SKM-1 treated with dmso at 0.1 percent for 144 hours (cell line): ENCODE results near the gene CPOX.
A peak's percentile ranks its signal among the peaks of the same experiment; 100 is the strongest.

Experiments
- DNase-seq: peaks from one replicate; lab custom pipeline; 2025; ENCODE audit not compliant: unreplicated experiment; lab: John Stamatoyannopoulos, UW

CPOX gene

GRCh38 chr3:98596541-98597500, 3.4 kb upstream of the CPOX start:
- peak; percentile 84 for DNase-seq

DNA sequence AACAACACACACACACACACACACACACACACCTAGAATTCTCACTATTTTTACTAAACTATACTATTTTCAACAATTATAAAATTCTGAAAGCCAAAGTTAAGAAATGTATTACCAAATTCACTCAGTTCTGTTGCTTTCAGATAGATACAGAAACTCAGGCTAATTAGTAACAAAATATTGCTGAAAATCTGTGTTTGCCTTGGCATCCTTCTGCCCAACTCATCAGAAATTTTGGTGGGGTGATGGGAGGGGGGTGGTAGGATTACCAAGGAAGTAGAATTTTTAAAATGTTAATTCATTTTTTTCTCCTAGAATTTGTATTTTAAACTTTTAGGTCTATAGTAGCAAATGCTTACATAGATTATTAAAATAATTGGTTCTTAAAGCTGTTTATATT, 2.7 kb upstream of the CPOX start:
- DNase-seq: no peak

DNA sequence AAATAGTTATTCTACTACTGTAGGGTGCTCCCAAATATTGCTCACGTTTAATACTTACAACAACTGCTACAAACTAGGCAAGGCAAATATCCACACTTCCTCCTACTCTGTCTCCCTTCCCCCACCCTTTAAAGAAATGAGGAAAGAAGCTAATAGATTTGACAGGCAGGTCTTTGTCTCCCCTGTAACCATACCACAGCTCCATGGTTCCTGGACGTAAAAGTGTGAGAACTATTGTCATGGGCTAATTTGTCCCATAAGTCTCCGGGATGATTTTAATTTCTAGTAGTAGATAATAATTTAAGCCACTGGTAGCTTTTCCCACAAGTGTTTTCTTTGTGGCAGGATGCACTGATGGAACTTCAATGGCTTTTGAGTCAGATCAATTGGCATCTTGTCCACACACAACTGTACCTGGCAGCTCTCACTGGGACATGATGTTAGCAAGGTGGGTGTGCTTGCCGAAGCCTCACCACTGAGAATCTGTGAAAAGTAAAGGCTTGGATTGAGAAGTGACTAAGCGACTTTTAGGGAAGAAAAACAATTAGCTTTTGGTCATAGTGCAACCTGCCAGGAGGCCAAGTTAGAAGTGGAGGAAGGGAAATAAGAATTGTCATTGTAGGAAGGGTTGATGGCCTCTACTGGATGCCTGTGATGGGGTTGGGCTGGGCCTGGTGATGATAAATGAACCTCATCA, 1.4 kb upstream of the CPOX start:
- peak; percentile 42 for DNase-seq

DNA sequence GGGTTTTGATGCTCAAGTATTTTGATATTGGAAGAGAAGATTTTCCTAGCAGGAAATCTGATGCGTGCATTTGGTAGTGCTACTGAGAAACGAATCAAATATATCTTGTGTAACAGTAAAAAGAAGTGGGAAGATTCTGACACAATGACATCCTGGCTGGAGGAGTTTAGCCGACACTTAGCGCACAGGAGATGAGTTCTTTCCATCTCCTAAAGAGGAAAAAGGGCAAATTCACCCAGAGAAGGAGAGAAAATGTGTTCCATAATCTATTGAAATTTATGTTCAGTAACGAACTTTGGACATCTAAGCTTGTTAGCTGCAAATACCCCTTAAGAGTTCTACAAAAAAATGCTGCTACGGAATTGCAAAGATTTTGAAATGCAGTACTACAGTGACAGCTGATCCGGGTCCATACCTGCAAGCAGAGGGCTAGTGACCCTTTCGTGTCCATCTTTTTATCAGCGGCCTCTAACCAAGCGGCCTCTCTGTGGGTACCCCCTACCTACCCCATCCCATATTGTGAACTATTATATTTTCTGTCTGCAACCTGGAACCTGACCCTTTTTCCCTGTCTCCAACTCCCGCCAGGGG, 971 bp downstream of the CPOX start:
- no peak for DNase-seq

DNA sequence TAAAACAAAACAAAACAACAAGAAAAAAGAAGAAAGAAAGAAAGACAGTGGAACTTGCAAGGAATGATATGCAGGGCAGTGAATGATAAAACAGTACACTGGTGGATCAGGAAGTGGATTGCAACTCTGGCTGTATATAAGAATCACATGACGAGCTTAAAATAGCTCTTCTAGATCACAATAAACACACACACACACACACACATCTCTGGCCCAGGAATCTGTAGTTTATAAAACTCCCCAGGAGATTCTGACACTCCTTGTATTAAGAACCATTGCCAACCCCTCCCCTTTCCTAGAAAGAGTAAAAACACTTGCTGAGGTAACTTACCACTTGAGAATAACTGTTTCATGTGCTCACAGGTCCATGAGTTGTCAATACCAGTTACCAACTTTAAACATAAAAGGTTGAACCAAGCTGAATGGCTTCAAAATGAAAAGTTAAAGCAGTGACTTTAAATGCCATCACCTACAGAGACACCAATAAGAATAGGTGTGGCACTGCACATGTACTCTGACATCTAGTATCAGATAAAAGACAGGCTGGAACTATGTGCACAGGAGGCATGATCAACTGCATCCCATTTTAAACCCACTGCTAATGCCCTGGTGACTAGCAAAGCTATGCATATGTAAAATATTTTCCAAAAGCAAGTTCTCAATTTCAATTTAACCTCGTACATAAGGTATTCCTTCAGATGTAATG, 3.9 kb downstream of the CPOX start:
- no peak for DNase-seq

- no peak for DNase-seq
These were observed 5.3 kb downstream of the CPOX start for GRCh38 chr3:98588065-98588464.

GRCh38 chr3:98587654-98588053, 5.8 kb downstream of the CPOX start:
- DNase-seq: peak; percentile 14

DNA sequence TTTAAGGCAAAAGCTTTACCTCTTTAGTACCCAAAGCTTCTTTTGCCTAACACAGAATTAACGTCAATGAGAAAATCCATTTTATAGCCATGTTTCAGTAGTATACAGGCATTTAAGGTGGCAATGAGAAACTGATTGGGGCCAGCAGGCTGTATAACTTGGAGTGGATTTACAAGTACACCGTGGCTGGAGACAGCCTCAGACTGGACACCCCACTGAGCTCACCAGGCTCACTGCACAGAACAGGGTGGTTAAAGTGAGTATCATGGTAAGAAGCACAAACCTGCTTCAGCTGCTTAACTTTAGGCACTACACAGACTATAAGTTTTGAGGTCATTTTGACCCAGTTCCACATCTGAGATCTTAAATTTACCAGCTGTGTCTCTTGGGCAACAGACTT, 8.9 kb downstream of the CPOX start:
- DNase-seq: no peak

- DNase-seq: no peak
These were observed 9.6 kb downstream of the CPOX start for GRCh38 chr3:98583766-98584165.

- DNase-seq: no peak
These were observed 11.4 kb downstream of the CPOX start for GRCh38 chr3:98582042-98582441.

DNA sequence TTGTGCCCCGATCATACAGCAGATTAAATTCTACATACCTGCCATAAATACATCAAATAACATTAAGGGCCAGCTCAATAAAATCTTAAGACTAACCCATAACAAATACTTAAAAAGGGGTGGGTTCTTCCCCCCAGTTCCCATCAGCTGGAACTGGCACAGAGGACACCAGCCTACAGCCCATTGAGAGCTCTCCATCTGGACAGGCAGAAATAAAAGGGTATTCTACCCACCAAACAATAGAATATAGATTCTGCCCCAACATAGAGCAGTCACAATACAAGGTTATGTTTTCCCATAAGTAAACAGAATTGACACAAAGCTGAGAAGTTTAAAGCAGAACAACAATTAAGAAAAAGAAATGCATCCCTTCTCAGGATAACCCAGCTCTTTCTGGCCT, 11.9 kb downstream of the CPOX start:
- no peak for DNase-seq

DNA sequence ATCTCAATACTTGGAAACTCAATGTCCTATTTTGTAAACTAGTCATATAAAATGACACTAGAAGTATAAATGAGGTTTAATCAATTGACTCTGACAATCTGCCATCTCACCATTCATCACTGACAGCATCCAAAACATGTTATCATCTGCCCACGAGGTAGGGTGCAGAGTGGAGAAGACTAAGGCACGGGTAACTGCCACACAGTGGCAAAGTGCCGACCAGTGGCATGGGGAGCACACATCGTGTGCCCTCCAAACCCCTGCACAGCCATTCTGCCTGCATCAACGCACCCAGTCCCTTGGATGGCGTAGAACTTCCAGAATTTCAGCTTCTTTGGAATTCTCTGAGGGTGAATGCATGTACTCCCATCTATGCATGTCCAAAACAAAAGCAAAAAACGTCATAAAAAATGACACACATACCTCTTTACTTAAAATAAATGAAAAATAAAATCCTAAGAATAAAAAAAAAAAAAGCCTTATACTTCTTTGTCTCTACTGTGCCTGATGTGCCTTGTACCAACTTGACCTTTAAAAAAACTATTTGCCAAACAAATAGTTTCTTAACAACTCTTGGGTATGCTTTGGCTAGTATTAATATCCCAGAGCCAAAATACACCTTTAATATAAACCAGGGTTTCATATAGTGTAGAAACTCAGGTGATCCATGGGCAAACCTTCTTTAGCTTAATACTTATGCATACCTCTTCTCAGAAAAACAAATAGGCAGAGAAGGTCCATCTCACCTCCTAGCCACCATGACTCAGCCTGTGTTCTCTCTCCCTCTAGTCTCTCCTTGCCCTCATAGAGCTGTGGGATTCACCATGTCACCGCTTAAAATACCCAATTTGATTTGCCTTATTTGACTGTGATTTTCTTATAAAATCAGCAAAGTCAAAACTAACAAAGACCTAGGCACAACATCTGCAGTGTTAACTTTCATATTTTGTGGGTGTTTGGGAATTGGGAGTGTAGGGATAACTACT, 12.7 kb downstream of the CPOX start:
- no peak for DNase-seq

- no peak for DNase-seq
These were observed 16.1 kb downstream of the CPOX start for GRCh38 chr3:98577178-98577895.

DNA sequence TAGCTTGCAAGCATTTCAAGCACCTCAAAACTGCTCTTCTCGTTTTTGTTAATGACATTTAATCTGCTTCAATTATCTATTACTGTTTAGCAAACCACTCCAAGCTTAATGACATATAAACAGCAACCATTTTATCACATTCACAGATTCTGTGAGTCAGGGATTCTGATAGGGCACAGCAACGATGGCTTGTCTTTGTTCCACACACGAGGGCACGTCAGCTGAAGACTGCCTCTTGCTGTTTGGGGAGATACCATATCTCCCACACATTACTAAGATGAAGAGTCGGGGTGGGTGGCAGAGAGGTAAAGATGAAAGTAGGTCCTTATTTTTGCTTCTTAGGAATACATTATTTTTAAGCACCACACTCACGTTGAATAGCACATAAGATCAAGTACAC, 19.3 kb downstream of the CPOX start:
- DNase-seq: no peak

DNA sequence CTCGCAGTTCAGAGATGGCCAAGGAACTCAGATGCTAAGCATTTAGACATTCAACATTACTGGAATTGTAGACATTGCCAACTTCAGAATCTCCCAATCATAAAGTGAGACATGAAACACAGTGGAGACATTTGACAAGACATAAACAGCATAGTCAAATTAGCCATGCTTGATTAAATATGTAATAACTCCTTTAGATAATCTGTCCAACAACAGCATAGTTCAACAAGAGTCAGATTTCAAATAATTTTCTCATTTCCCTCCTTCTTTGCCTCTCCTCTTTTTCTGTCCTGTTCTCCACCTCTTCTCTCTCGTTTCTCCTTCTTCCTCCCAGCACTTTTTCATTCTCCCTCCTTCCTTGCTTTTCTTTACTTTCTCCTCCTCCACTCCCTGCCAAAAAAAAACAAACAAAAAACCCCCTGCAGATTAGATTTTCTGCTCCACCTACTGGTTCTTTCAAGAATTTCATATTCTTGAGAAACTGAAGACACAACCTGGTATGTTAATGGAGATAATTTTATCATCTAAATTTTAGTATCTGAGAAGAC, 20.2 kb downstream of the CPOX start:
- DNase-seq: no peak

- no peak for DNase-seq
These were observed 25.0 kb downstream of the CPOX start for GRCh38 chr3:98568402-98568801.

- no peak for DNase-seq
These were observed 25.6 kb downstream of the CPOX start for GRCh38 chr3:98567666-98568270.

DNA sequence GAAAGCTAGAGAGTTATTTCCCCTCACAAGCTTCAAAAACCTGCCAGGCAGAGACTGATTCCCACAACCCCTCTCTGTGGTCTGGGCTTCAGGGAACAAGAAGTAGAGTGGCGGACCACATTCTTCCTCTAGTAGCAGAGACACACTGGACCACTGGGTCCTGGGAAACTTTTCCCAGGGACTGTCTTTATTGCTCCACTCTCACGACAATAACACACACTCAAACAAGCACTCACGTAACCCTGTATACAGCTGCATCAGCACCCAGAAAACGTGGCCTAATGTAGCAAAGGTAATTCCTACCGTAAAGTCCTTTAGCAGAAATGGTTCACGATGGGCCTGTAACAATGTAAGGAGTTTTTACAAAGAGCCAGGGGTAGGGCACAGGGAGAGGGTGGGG, 27.6 kb downstream of the CPOX start:
- no peak for DNase-seq

DNA sequence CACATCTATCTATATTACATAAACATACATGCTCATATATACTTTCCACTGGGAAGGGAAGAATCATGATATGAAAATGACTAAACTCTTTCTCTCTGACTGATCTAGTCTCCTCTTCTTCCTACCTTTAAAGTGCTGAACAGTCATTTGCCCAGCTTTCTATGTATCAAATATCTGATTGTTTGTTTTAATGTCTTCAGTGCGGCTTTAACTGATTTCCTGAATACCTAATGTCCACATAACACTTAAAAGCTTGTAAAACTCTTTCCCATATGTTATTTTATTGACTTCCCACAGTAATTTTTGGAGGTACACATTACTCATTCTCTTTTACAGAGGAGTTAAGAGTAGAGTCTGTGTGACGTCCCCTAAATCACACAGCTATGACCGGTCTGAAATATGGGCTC, 28.2 kb downstream of the CPOX start:
- DNase-seq: no peak
